Stimulated activated CD4-positive, alpha-beta T cell treated with anti-CD3 and anti-CD28 coated beads, Interleukin-1b, Interleukin-23, amount 100 ng/mL, for 48 hours (primary cell): ENCODE measurements around the gene GPR158.
"Not testable (repeated sequence)": the region's sequence is repeated elsewhere in the genome, so short reads cannot be mapped to it uniquely, and the experiment has no call there.

Experiments used
- DNase-seq: peaks from one replicate; pipeline ENCODE4 v3.0.0-alpha.2; 2020

Gene GPR158

GRCh38 chr10:25317596-25318211 is 142.9 kb downstream of the GPR158 start:
- DNase-seq = not testable (repeated sequence)

GRCh38 chr10:25327273-25327672 is 152.5 kb downstream of the GPR158 start:
- DNase-seq = no peak

- DNase-seq = no peak
Measured at GRCh38 chr10:25328361-25328760, 153.6 kb downstream of the GPR158 start.

- DNase-seq = not testable (repeated sequence)
Measured at GRCh38 chr10:25329587-25329986, 154.8 kb downstream of the GPR158 start.

- DNase-seq = no peak
Measured at GRCh38 chr10:25334445-25334844, 159.6 kb downstream of the GPR158 start.

GRCh38 chr10:25336330-25336729 is 161.5 kb downstream of the GPR158 start:
- no peak for DNase-seq

GRCh38 chr10:25338271-25338670 is 163.5 kb downstream of the GPR158 start:
- no peak for DNase-seq

- no peak for DNase-seq
Measured at GRCh38 chr10:25339966-25340365, 165.2 kb downstream of the GPR158 start.

GRCh38 chr10:25349520-25349919 is 174.7 kb downstream of the GPR158 start:
- DNase-seq = no peak

- no peak for DNase-seq
Measured at GRCh38 chr10:25356609-25357008, 181.8 kb downstream of the GPR158 start.

- DNase-seq = no peak
Measured at GRCh38 chr10:25357269-25357668, 182.5 kb downstream of the GPR158 start.

GRCh38 chr10:25382029-25382810 is 207.4 kb downstream of the GPR158 start:
- DNase-seq = no peak

GRCh38 chr10:25382901-25383300 is 208.1 kb downstream of the GPR158 start:
- DNase-seq = not testable (repeated sequence)

- no peak for DNase-seq
Measured at GRCh38 chr10:25383686-25384085, 208.9 kb downstream of the GPR158 start.

- no peak for DNase-seq
Measured at GRCh38 chr10:25384618-25385017, 209.8 kb downstream of the GPR158 start.

- no peak for DNase-seq
Measured at GRCh38 chr10:25388188-25388861, 213.5 kb downstream of the GPR158 start.

- DNase-seq = no peak
Measured at GRCh38 chr10:25388862-25389206, 214.0 kb downstream of the GPR158 start.

- DNase-seq = no peak
Measured at GRCh38 chr10:25390733-25391132, 215.9 kb downstream of the GPR158 start.

- no peak for DNase-seq
Measured at GRCh38 chr10:25392132-25392531, 217.3 kb downstream of the GPR158 start.

- DNase-seq = no peak
Measured at GRCh38 chr10:25393621-25394020, 218.8 kb downstream of the GPR158 start.

GRCh38 chr10:25398680-25399079 is 223.9 kb downstream of the GPR158 start:
- no peak for DNase-seq

GRCh38 chr10:25405871-25406270 is 231.1 kb downstream of the GPR158 start:
- no peak for DNase-seq

GRCh38 chr10:25417611-25418010 is 242.8 kb downstream of the GPR158 start:
- DNase-seq = no peak

- DNase-seq = no peak
Measured at GRCh38 chr10:25425776-25426175, 251.0 kb downstream of the GPR158 start.
